ENCODE measurements around the gene JDP2.

The JDP2 gene

GRCh38 chr14:75457648-75458165, 29.9 kb downstream of the JDP2 start:
- Histone ChIP-seq H3K4me3 (replicated peaks; ENCODE audit: low read depth, low read length) (no peak overlapping the region), H3K36me3 (ENCODE audit: control insufficient read depth, insufficient read depth, low read length) (peaks cover 32% of the 10 kb centered on the region), H3K27me3 (replicated peaks; ENCODE audit: control insufficient read depth, insufficient read depth, low read length) (no peaks in the 10 kb centered on the region)
- no peak for TF ChIP-seq CTCF (IDR thresholded peaks at IDR 0.05; ENCODE audit: insufficient read depth, low read length, poor library complexity, severe bottlenecking)
- DNase-seq (ENCODE audit: extremely low read depth, insufficient read length): no peak

GRCh38 chr14:75458305-75458704, 30.5 kb downstream of the JDP2 start:
- H3K4me3 ChIP-seq (replicated peaks; ENCODE audit: low read depth, low read length): no peak overlapping the region
- no peak for DNase-seq (ENCODE audit: extremely low read depth, insufficient read length)
- TF ChIP-seq CTCF (IDR thresholded peaks at IDR 0.05; ENCODE audit: insufficient read depth, low read length, poor library complexity, severe bottlenecking): no peak
- H3K36me3 ChIP-seq (ENCODE audit: control insufficient read depth, insufficient read depth, low read length): peaks cover 32% of the 10 kb centered on the region
- H3K27me3 ChIP-seq (replicated peaks; ENCODE audit: control insufficient read depth, insufficient read depth, low read length): no peaks in the 10 kb centered on the region

- Histone ChIP-seq H3K36me3 (ENCODE audit: control insufficient read depth, insufficient read depth, low read length) (peaks cover 35% of the 10 kb centered on the region), H3K27me3 (replicated peaks; ENCODE audit: control insufficient read depth, insufficient read depth, low read length) (no peaks in the 10 kb centered on the region), H3K4me3 (replicated peaks; ENCODE audit: low read depth, low read length) (no peak overlapping the region)
- DNase-seq (ENCODE audit: extremely low read depth, insufficient read length): no peak
- no peak for TF ChIP-seq CTCF (IDR thresholded peaks at IDR 0.05; ENCODE audit: insufficient read depth, low read length, poor library complexity, severe bottlenecking)
Observed at GRCh38 chr14:75459099-75459741, 31.4 kb downstream of the JDP2 start.

GRCh38 chr14:75459791-75460190, 32.0 kb downstream of the JDP2 start:
- no peak overlapping the region for H3K4me3 ChIP-seq (replicated peaks; ENCODE audit: low read depth, low read length)
- no peak for DNase-seq (ENCODE audit: extremely low read depth, insufficient read length)
- H3K36me3 ChIP-seq (ENCODE audit: control insufficient read depth, insufficient read depth, low read length): peaks cover 36% of the 10 kb centered on the region
- no peaks in the 10 kb centered on the region for H3K27me3 ChIP-seq (replicated peaks; ENCODE audit: control insufficient read depth, insufficient read depth, low read length)
- no peak for TF ChIP-seq CTCF (IDR thresholded peaks at IDR 0.05; ENCODE audit: insufficient read depth, low read length, poor library complexity, severe bottlenecking)

GRCh38 chr14:75460394-75460793, 32.6 kb downstream of the JDP2 start:
- TF ChIP-seq CTCF (IDR thresholded peaks at IDR 0.05; ENCODE audit: insufficient read depth, low read length, poor library complexity, severe bottlenecking): no peak
- no peak overlapping the region for H3K4me3 ChIP-seq (replicated peaks; ENCODE audit: low read depth, low read length)
- DNase-seq (ENCODE audit: extremely low read depth, insufficient read length): no peak
- no peaks in the 10 kb centered on the region for H3K27me3 ChIP-seq (replicated peaks; ENCODE audit: control insufficient read depth, insufficient read depth, low read length)
- H3K36me3 ChIP-seq (ENCODE audit: control insufficient read depth, insufficient read depth, low read length): peaks cover 31% of the 10 kb centered on the region
